OCI-LY1 (cell line): ENCODE data around the gene NCF4.

ENCODE experiments used
- H2AFZ ChIP-seq: fragments of 200-600 bp; sonication (generic), shearing (Covaris generic); 2 replicates; pipeline ENCODE4 v1.6.0; 2014; ENCODE audit warnings: antibody characterized with exemption, mild to moderate bottlenecking, low read length
- H3F3A ChIP-seq: fragments of 200-600 bp; sonication (generic), shearing (Covaris generic); 2 replicates; pipeline ENCODE4 v1.6.0; 2014; ENCODE audit warnings: mild to moderate bottlenecking, antibody characterized with exemption, low read length, moderate library complexity; ENCODE audit not compliant: insufficient read depth
- H3K27ac ChIP-seq: fragments of 200-600 bp; sonication (generic); 2 replicates; pipeline ENCODE4 v1.5.1; 2014; ENCODE audit warnings: low read length, mixed run types, mild to moderate bottlenecking, low read depth; ENCODE audit not compliant: poor library complexity, severe bottlenecking
- H3K27me3 ChIP-seq: fragments of 200-600 bp; sonication (generic); 2 replicates; pipeline ENCODE4 v1.6.0; 2014; ENCODE audit warnings: antibody characterized with exemption, mild to moderate bottlenecking, low read length, moderate library complexity; ENCODE audit not compliant: insufficient read depth
- H3K36me3 ChIP-seq: fragments of 200-600 bp; sonication (generic); 2 replicates; pipeline ENCODE4 v1.6.1; 2014; ENCODE audit warnings: mild to moderate bottlenecking, antibody characterized with exemption, low read length, moderate library complexity, mixed read lengths; ENCODE audit not compliant: insufficient read depth
- H3K4me1 ChIP-seq: fragments of 200-600 bp; sonication (generic); 2 replicates; pipeline ENCODE4 v1.5.1; 2014; ENCODE audit warnings: mild to moderate bottlenecking, low read length, moderate library complexity; ENCODE audit not compliant: insufficient read depth, severe bottlenecking
- H3K4me2 ChIP-seq: fragments of 200-600 bp; sonication (generic), shearing (Covaris generic); 2 replicates; pipeline ENCODE4 v1.6.1; 2014; ENCODE audit warnings: low read length
- H3K4me3 ChIP-seq: fragments of 200-600 bp; sonication (generic); 2 replicates; pipeline ENCODE4 v1.5.1; 2014; ENCODE audit warnings: low read length, low read depth, mild to moderate bottlenecking, mixed read lengths; ENCODE audit not compliant: poor library complexity, severe bottlenecking
- H3K79me2 ChIP-seq: fragments of 200-600 bp; shearing (Covaris generic); 2 replicates; pipeline ENCODE4 v1.6.1; 2016; ENCODE audit warnings: mixed run types, low read length, mixed read lengths; ENCODE audit not compliant: insufficient read depth
- H3K9ac ChIP-seq: fragments of 200-600 bp; sonication (generic), shearing (Covaris generic); 2 replicates; pipeline ENCODE4 v1.6.1; 2014; ENCODE audit warnings: mild to moderate bottlenecking, low read length, mixed read lengths
- H3K9me2 ChIP-seq: fragments of 200-600 bp; sonication (generic), shearing (Covaris generic); 2 replicates; pipeline ENCODE4 v1.6.1; 2014; ENCODE audit warnings: low read depth, mild to moderate bottlenecking, low read length, mixed read lengths
- H3K9me3 ChIP-seq: fragments of 200-600 bp; shearing (Covaris generic); 2 replicates; pipeline ENCODE4 v1.6.1; 2014; ENCODE audit warnings: low read length, mixed read lengths
- H4K20me1 ChIP-seq: fragments of 200-600 bp; sonication (generic), shearing (Covaris generic); 2 replicates; pipeline ENCODE4 v1.6.0; 2016; ENCODE audit warnings: mild to moderate bottlenecking, low read length; ENCODE audit not compliant: insufficient read depth
- CTCF ChIP-seq: fragments of 200-600 bp; sonication (generic), shearing (Covaris generic); IDR thresholded peaks from 2 replicates; pipeline ENCODE4 v1.5.1; 2017; ENCODE audit warnings: mild to moderate bottlenecking, antibody characterized with exemption, low read length, moderate library complexity, mixed read lengths
- EZH2 ChIP-seq: fragments of 200-600 bp; sonication (generic), shearing (Covaris generic); IDR thresholded peaks from 2 replicates; pipeline ENCODE4 v1.8.0; 2017; ENCODE audit warnings: borderline replicate concordance, mixed run types, mild to moderate bottlenecking, antibody characterized with exemption, low read length, moderate library complexity, mixed read lengths

The NCF4 gene

GRCh38 chr22:36817525-36817848 is 43.3 kb upstream of the NCF4 start:
- Histone ChIP-seq H3K9me3 (no peaks in the 10 kb centered on the region), H2AFZ (no peak overlapping the region), H3K4me3 (no peak overlapping the region), H3K36me3 (no peaks in the 10 kb centered on the region), H3K4me1 (no peaks in the 10 kb centered on the region), H3K27ac (no peak overlapping the region), H4K20me1 (no peaks in the 10 kb centered on the region), H3K4me2 (no peak overlapping the region), H3K9ac (no peak overlapping the region), H3F3A (no peaks in the 10 kb centered on the region), H3K79me2 (no peaks in the 10 kb centered on the region), H3K9me2 (no peaks in the 10 kb centered on the region), H3K27me3 (0 out of 2 replicates have a peak, but pooled peaks cover 6% of the 10 kb centered on the region)
- TF ChIP-seq CTCF: no peak
- no peak for TF ChIP-seq EZH2

GRCh38 chr22:36818010-36818642 is 42.7 kb upstream of the NCF4 start:
- H3K4me1 ChIP-seq: no peaks in the 10 kb centered on the region
- H3K79me2 ChIP-seq: no peaks in the 10 kb centered on the region
- TF ChIP-seq EZH2 (no peak), CTCF (no peak)
- H2AFZ ChIP-seq: no peak overlapping the region
- no peaks in the 10 kb centered on the region for H3K36me3 ChIP-seq
- no peak overlapping the region for H3K4me3 ChIP-seq
- H3K9me3 ChIP-seq: no peaks in the 10 kb centered on the region
- H3F3A ChIP-seq: no peaks in the 10 kb centered on the region
- H3K9me2 ChIP-seq: no peaks in the 10 kb centered on the region
- no peak overlapping the region for H3K4me2 ChIP-seq
- H3K9ac ChIP-seq: no peak overlapping the region
- 0 out of 2 replicates have a peak, but pooled peaks cover 6% of the 10 kb centered on the region for H3K27me3 ChIP-seq
- H3K27ac ChIP-seq: no peak overlapping the region
- H4K20me1 ChIP-seq: no peaks in the 10 kb centered on the region

GRCh38 chr22:36819112-36819511 is 41.7 kb upstream of the NCF4 start:
- Histone ChIP-seq H3K9ac (no peak overlapping the region), H2AFZ (no peak overlapping the region), H3K27me3 (0 out of 2 replicates have a peak, but pooled peaks cover 6% of the 10 kb centered on the region), H3F3A (no peaks in the 10 kb centered on the region), H3K79me2 (no peaks in the 10 kb centered on the region), H4K20me1 (no peaks in the 10 kb centered on the region), H3K36me3 (no peaks in the 10 kb centered on the region), H3K9me3 (no peaks in the 10 kb centered on the region), H3K27ac (no peak overlapping the region), H3K9me2 (no peaks in the 10 kb centered on the region), H3K4me1 (no peaks in the 10 kb centered on the region), H3K4me2 (no peak overlapping the region), H3K4me3 (no peak overlapping the region)
- TF ChIP-seq EZH2 (no peak), CTCF (no peak)
